OCI-LY1 (cell line): ENCODE measurements around the gene SEMA6B.

Experiments used
- H2AFZ ChIP-seq: fragments of 200-600 bp; sonication (generic), shearing (Covaris generic); 2 replicates; pipeline ENCODE4 v1.6.0; 2014; ENCODE audit warnings: antibody characterized with exemption, mild to moderate bottlenecking, low read length
- H3F3A ChIP-seq: fragments of 200-600 bp; sonication (generic), shearing (Covaris generic); 2 replicates; pipeline ENCODE4 v1.6.0; 2014; ENCODE audit warnings: mild to moderate bottlenecking, antibody characterized with exemption, low read length, moderate library complexity; ENCODE audit not compliant: insufficient read depth
- H3K27ac ChIP-seq: fragments of 200-600 bp; sonication (generic); 2 replicates; pipeline ENCODE4 v1.5.1; 2014; ENCODE audit warnings: low read length, mixed run types, mild to moderate bottlenecking, low read depth; ENCODE audit not compliant: poor library complexity, severe bottlenecking
- H3K27me3 ChIP-seq: fragments of 200-600 bp; sonication (generic); 2 replicates; pipeline ENCODE4 v1.6.0; 2014; ENCODE audit warnings: antibody characterized with exemption, mild to moderate bottlenecking, low read length, moderate library complexity; ENCODE audit not compliant: insufficient read depth
- H3K36me3 ChIP-seq: fragments of 200-600 bp; sonication (generic); 2 replicates; pipeline ENCODE4 v1.6.1; 2014; ENCODE audit warnings: mild to moderate bottlenecking, antibody characterized with exemption, low read length, moderate library complexity, mixed read lengths; ENCODE audit not compliant: insufficient read depth
- H3K4me1 ChIP-seq: fragments of 200-600 bp; sonication (generic); 2 replicates; pipeline ENCODE4 v1.5.1; 2014; ENCODE audit warnings: mild to moderate bottlenecking, low read length, moderate library complexity; ENCODE audit not compliant: insufficient read depth, severe bottlenecking
- H3K4me2 ChIP-seq: fragments of 200-600 bp; sonication (generic), shearing (Covaris generic); 2 replicates; pipeline ENCODE4 v1.6.1; 2014; ENCODE audit warnings: low read length
- H3K4me3 ChIP-seq: fragments of 200-600 bp; sonication (generic); 2 replicates; pipeline ENCODE4 v1.5.1; 2014; ENCODE audit warnings: low read length, low read depth, mild to moderate bottlenecking, mixed read lengths; ENCODE audit not compliant: poor library complexity, severe bottlenecking
- H3K79me2 ChIP-seq: fragments of 200-600 bp; shearing (Covaris generic); 2 replicates; pipeline ENCODE4 v1.6.1; 2016; ENCODE audit warnings: mixed run types, low read length, mixed read lengths; ENCODE audit not compliant: insufficient read depth
- H3K9ac ChIP-seq: fragments of 200-600 bp; sonication (generic), shearing (Covaris generic); 2 replicates; pipeline ENCODE4 v1.6.1; 2014; ENCODE audit warnings: mild to moderate bottlenecking, low read length, mixed read lengths
- H3K9me2 ChIP-seq: fragments of 200-600 bp; sonication (generic), shearing (Covaris generic); 2 replicates; pipeline ENCODE4 v1.6.1; 2014; ENCODE audit warnings: low read depth, mild to moderate bottlenecking, low read length, mixed read lengths
- H3K9me3 ChIP-seq: fragments of 200-600 bp; shearing (Covaris generic); 2 replicates; pipeline ENCODE4 v1.6.1; 2014; ENCODE audit warnings: low read length, mixed read lengths
- H4K20me1 ChIP-seq: fragments of 200-600 bp; sonication (generic), shearing (Covaris generic); 2 replicates; pipeline ENCODE4 v1.6.0; 2016; ENCODE audit warnings: mild to moderate bottlenecking, low read length; ENCODE audit not compliant: insufficient read depth
- CTCF ChIP-seq: fragments of 200-600 bp; sonication (generic), shearing (Covaris generic); IDR thresholded peaks from 2 replicates; pipeline ENCODE4 v1.5.1; 2017; ENCODE audit warnings: mild to moderate bottlenecking, antibody characterized with exemption, low read length, moderate library complexity, mixed read lengths
- EZH2 ChIP-seq: fragments of 200-600 bp; sonication (generic), shearing (Covaris generic); IDR thresholded peaks from 2 replicates; pipeline ENCODE4 v1.8.0; 2017; ENCODE audit warnings: borderline replicate concordance, mixed run types, mild to moderate bottlenecking, antibody characterized with exemption, low read length, moderate library complexity, mixed read lengths

The SEMA6B gene

GRCh38 chr19:4586245-4586644 is 26.8 kb upstream of the SEMA6B start:
- no peak overlapping the region for H3K4me3 ChIP-seq
- H3K79me2 ChIP-seq: no peaks in the 10 kb centered on the region
- TF ChIP-seq CTCF (no peak), EZH2 (no peak)
- H3K9ac ChIP-seq: no peak overlapping the region
- no peaks in the 10 kb centered on the region for H3K9me3 ChIP-seq
- no peaks in the 10 kb centered on the region for H3K9me2 ChIP-seq
- H3F3A ChIP-seq: no peaks in the 10 kb centered on the region
- no peak overlapping the region for H2AFZ ChIP-seq
- H4K20me1 ChIP-seq: no peaks in the 10 kb centered on the region
- peaks cover 7% of the 10 kb centered on the region for H3K4me1 ChIP-seq
- H3K36me3 ChIP-seq: no peaks in the 10 kb centered on the region
- H3K4me2 ChIP-seq: no peak overlapping the region
- no peak overlapping the region for H3K27ac ChIP-seq
- peaks cover 2% of the 10 kb centered on the region; the same call in 1 of the 2 replicates for H3K27me3 ChIP-seq

- H3K27ac ChIP-seq: no peak overlapping the region
- no peaks in the 10 kb centered on the region for H4K20me1 ChIP-seq
- H3K36me3 ChIP-seq: no peaks in the 10 kb centered on the region
- no peaks in the 10 kb centered on the region for H3F3A ChIP-seq
- peaks cover 7% of the 10 kb centered on the region for H3K4me1 ChIP-seq
- H3K79me2 ChIP-seq: no peaks in the 10 kb centered on the region
- H3K9me2 ChIP-seq: no peaks in the 10 kb centered on the region
- H3K27me3 ChIP-seq: no peaks in the 10 kb centered on the region; the same call in 1 of the 2 replicates
- no peak overlapping the region for H2AFZ ChIP-seq
- no peak overlapping the region for H3K4me3 ChIP-seq
- no peak overlapping the region for H3K4me2 ChIP-seq
- TF ChIP-seq CTCF (no peak), EZH2 (no peak)
- H3K9me3 ChIP-seq: no peaks in the 10 kb centered on the region
- no peak overlapping the region for H3K9ac ChIP-seq
Observed at GRCh38 chr19:4585556-4585955, 26.1 kb upstream of the SEMA6B start.

GRCh38 chr19:4584670-4585460 is 25.4 kb upstream of the SEMA6B start:
- Histone ChIP-seq H3F3A (no peaks in the 10 kb centered on the region), H4K20me1 (no peaks in the 10 kb centered on the region), H3K4me1 (peaks cover 7% of the 10 kb centered on the region), H3K9ac (no peak overlapping the region), H3K9me2 (no peaks in the 10 kb centered on the region), H3K9me3 (no peaks in the 10 kb centered on the region), H2AFZ (no peak overlapping the region), H3K36me3 (no peaks in the 10 kb centered on the region), H3K4me3 (peak overlapping the region; percentile 44), H3K27me3 (no peaks in the 10 kb centered on the region; the same call in 1 of the 2 replicates), H3K79me2 (no peaks in the 10 kb centered on the region), H3K27ac (no peak overlapping the region), H3K4me2 (peak overlapping the region; percentile 55)
- TF ChIP-seq CTCF: no peak
- TF ChIP-seq EZH2: no peak
